GM12872 (cell line): ENCODE measurements around the gene CIRBP.
A peak's percentile ranks its signal among the peaks of the same experiment; 100 is the strongest.

Source experiments
- CTCF ChIP-seq: IDR thresholded peaks from 3 replicates; pipeline ENCODE4 v1.5.1; 2011; ENCODE audit warnings: low read depth, mild to moderate bottlenecking, low read length, moderate library complexity; ENCODE audit not compliant: insufficient read depth

CIRBP gene

DNA sequence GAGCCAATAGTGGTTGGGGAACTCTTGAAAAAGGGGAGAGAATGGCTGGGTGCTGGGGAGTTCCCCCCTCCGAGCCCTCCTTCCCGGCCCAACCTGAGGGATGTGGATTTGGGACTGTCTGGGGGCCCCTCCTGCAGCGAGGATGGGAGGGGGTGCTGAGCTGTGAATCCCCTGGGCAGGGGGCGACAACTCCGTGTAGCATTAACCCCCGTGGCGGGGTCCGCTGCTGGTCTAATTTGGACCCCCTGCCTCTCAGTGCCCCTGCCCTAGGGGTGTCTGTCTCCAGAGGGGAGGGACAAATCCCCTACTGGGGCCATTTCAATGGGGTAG lies 11.0 kb upstream of the CIRBP start:
- TF ChIP-seq CTCF = no peak

- no peak for TF ChIP-seq CTCF
Observed at GRCh38 chr19:1258707-1259205, 10.4 kb upstream of the CIRBP start.

DNA sequence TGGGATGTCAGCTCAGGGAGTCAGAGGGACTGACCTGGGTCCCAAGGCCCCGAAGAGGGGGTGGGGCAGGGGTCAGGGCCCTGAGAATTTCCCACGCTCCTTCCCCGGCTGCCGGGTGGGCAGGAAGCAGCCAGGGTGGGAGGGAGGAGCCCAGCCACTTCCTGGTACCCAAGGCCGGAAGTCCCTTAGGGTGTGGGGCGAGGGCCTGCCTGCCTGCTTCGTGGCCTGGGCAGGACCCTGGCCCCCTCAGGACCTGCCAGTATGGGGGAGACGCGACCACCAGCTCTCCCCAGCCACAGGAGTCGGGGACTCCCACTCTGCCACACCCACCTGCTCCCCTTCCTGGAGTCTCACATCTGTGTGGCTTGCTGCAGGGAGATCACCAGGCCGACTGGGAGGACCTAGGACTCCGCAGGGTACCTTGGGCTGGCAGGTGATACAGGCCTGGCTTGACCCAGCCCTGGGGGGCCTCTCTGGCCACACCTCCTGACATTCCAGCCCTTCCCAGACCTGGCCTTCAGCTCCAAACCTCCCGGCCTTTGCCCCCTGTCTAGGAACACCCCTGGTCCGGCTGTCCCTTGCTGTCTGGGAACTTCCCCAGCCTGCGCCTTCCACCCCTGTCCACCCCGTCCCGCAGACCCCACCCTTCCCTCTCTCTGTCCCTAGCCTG lies 9.8 kb upstream of the CIRBP start:
- no peak for TF ChIP-seq CTCF

DNA sequence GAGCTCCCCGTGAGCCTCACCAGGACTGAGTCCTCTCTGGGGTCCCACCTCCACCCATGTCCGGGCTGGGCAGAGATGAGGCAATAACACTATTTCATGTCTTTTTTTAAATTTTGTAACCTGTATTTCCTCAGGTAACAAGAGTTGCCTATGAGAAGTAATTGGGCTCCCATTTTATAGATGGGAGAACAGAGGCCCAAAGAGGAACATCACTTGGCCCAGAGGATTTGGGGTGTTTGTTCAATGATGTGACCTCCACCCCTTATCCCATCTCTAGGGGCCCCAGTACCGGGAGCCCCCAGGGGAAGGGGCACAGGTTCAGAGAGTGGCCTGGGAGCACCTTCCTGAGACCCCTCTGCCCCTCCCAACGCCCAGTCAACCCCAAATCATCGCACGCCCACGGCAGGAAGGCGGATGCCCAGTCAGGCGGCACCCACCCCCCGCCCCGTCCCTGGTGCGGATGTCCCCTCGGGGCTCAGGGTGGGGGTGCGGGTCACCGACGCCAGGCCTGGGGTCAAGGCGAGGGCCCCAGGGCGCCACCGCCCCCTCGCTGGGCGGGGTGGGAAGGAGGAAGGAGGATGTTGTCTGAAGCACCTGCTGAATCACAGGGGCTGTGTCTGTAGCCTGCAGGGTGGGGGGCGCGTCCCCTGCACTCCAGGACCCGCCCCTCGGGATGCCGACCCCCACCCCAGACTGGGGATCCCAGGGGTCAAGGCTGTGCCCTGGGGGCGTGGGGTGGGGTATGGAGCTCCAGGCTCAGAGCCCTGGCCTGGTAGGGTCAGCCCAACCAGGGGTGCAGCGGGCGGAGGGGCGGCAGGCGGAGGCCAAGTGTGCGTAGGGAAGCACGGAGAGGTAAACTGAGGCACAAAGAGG lies 9.0 kb upstream of the CIRBP start:
- no peak for TF ChIP-seq CTCF

GRCh38 chr19:1260749-1261537 lies 8.2 kb upstream of the CIRBP start:
- TF ChIP-seq CTCF = no peak

GRCh38 chr19:1261538-1261797 lies 7.7 kb upstream of the CIRBP start:
- peak; percentile 39; the same call in 2 of the 3 replicates for TF ChIP-seq CTCF
